GM12878 (cell line): ENCODE data around the gene C1QC.
A peak's percentile ranks its signal among the peaks of the same experiment; 100 is the strongest.

Experiments
- CTCF ChIP-seq, 3 experiments: IDR thresholded peaks in 2 of 3; conservative IDR thresholded peaks in 1 of 3; 2 replicates each; pipeline ENCODE4 v1.5.1; 2011; ENCODE audit warnings: low read depth in 3 of 3, low read length in 3 of 3, mild to moderate bottlenecking in 3 of 3, control low read depth in 2 of 3, moderate library complexity in 2 of 3, inconsistent platforms in 1 of 3, mixed read lengths in 1 of 3; ENCODE audit not compliant: control insufficient read depth in 2 of 3, insufficient read depth in 1 of 3; ENCODE audit errors: extremely low read depth in 1 of 3
- DPF2 ChIP-seq: fragments of 450-650 bp; IDR thresholded peaks from 2 replicates; pipeline ENCODE4 v1.6.1; 2017; ENCODE audit warnings: mild to moderate bottlenecking
- HDGF ChIP-seq: fragments of 450-650 bp; IDR thresholded peaks from 2 replicates; pipeline ENCODE4 v1.6.1; 2016; ENCODE audit warnings: antibody characterized with exemption
- MTA3 ChIP-seq: IDR thresholded peaks from 2 replicates; pipeline ENCODE4 v1.6.1; 2012; ENCODE audit warnings: low read length, inconsistent platforms, borderline replicate concordance
- RAD21 ChIP-seq: IDR thresholded peaks from 2 replicates; pipeline ENCODE4 v1.6.1; 2011; ENCODE audit warnings: mild to moderate bottlenecking, low read depth, low read length, moderate library complexity; ENCODE audit not compliant: insufficient read depth
- SIN3A ChIP-seq: IDR thresholded peaks from 2 replicates; pipeline ENCODE4 v1.6.1; 2012; ENCODE audit warnings: low read depth, low read length, improper control_type of control experiment
- SMC3 ChIP-seq: IDR thresholded peaks from 2 replicates; pipeline ENCODE4 v1.6.1; 2011; ENCODE audit warnings: low read length, improper control_type of control experiment, borderline replicate concordance
- SPI1 ChIP-seq: IDR thresholded peaks from 2 replicates; pipeline ENCODE4 v1.6.1; 2011; ENCODE audit warnings: low read depth, mild to moderate bottlenecking, low read length, moderate library complexity, borderline replicate concordance; ENCODE audit not compliant: insufficient read depth
- ZNF592 ChIP-seq: fragments of 450-650 bp; IDR thresholded peaks from 2 replicates; pipeline ENCODE4 v1.6.1; 2017; ENCODE audit warnings: mild to moderate bottlenecking, moderate library complexity

DNA sequence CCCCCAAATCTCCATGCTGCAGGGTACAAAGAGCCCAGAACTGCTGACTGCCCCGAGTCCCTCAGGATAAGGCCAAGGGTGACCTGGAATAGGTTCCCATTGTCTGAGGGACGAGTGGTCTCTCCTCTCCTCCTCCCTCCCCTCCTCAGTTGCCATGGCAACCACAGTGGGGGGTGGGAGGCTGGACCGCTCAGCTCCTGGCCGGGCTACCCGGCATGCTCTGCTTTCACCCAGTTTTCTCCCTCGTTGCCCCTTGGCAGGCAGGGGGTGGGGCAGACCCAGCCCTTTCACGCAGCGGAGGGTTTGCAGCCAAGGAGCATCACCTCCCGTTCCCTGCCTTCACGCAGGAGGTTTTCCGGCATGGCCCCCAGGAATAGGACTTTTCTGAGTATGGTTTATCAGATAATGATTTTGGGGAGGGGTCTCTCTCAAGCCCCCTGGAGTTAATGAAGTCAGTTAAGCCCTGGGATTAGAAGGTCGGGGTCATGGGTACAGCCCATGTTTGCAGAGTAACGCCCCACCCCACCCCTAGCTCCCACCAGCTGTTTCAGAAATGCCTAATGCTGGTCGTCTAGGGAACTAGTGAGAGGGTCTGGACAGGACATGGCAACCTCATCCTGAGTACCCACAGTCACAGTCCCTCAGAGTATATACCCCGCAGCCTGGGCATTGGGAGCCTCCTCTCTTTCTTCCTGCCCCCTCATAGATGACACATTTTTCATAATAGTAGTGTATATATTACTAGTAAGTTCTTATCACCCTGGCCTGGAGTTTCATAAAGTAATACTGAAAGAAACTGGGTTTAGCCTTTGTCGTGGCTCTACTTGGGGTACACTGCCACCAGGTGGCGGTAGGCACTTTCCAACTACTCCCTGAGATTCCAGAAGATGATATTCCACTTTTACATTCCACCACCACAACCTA is 30.3 kb downstream of the C1QC start:
- TF ChIP-seq SMC3: peak; percentile 77
- no peak for TF ChIP-seq ZNF592
- TF ChIP-seq HDGF: no peak
- TF ChIP-seq SPI1: no peak
- no peak for TF ChIP-seq SIN3A
- peak; percentile 66 to 70 (median 69) for TF ChIP-seq CTCF (IDR thresholded peaks at IDR 0.05 in 2 of 3, conservative IDR thresholded peaks at IDR 0.05 in 1 of 3; ENCODE audit: control insufficient read depth in 2 of 3, extremely low read depth in 1 of 3, insufficient read depth in 1 of 3, low read depth in 3 of 3, low read length in 3 of 3)
- TF ChIP-seq DPF2: no peak
- TF ChIP-seq MTA3: no peak
- TF ChIP-seq RAD21: peak; percentile 58
